Dermis microvascular lymphatic vessel endothelial cell (primary cell): ENCODE data around the gene DNAJC9. TPM values are rescaled to one million over a fixed set of nuclear protein-coding genes. Genes with fewer than 3 reads are reported as not detected.
A peak's percentile ranks its signal among the peaks of the same experiment; 100 is the strongest.

Experiments used
- DNase-seq, 2 donors: peaks; one replicate each; pipeline versions ENCODE4 v3.0.0 to v3.0.0-alpha.2; 2010; ENCODE audit warnings: low read depth in 2 of 2
- total RNA-seq: library from RNA; depleted of rRNA; stranded (reverse); fragments of >200 nt; gene quantifications from 2 replicates; pipeline ENCODE4 v1.2.1, GENCODE V29; 2014

Gene DNAJC9
- total RNA-seq, 1 donor from 2014 or later, result 30.8 TPM

DNA sequence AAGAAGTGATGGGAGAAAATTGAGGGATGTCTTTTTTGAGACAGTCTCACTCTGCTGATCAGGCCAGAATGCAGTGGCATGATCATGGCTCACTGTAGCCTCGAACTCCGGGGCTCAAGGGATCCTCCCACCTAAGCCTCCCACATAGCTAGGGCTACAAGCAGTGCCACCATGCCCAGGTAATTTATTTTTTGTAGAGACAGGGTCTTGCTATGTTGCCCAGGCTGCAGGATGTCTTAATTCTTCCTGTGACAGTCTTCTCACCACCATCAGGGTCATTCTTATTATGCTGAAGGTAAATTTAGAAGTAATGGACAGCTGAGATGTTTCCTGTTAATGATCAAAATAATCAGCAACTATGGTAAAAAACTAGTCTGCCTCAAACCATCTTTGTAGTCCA is 7.1 kb downstream of the DNAJC9 start:
- no peak for DNase-seq

DNA sequence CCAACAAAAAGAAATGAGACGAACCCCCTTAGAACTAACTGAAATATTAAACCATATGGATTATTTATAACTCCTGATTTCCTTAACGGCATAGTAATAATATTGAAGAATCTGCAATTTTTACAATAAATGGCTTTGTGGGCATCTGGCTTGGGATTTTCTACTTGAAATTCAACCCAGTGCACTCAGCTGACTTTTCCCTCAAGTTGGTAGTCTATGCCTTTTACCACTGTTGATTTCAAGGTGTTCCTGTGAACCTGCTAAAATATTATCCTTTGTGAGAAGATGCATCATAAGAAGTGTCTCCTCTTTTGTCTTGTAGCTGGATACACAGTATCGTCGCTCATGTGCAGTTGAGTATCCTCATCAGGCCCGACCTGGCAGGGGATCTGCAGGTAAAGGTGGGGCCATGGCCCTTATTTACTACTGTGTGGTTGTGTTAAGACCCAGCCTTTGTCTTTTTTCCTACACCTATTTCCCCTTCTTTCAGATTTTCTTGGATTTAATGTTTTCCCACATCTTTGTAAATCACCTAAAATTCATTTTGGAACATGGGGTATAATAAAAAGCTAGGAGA is 8.0 kb downstream of the DNAJC9 start:
- DNase-seq, result no peak

DNA sequence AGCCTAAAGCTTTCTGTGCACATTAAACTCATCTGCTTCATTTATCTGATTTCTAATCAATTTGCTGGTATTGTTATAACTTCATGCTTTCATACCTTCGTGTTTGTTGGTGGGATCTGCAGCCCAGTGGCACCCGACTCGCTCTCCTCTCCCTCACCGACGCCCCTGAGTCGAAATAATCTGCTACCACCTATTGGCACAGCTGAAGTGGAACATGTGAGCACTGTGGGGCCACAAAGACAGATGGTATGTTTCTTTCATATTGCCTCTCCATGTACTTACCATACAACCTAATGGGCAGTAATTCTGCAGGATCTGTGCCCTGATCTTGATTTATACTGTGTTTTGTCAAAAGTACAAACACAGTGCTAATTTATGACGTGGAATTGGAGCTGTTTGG is 12.4 kb downstream of the DNAJC9 start:
- no peak for DNase-seq

DNA sequence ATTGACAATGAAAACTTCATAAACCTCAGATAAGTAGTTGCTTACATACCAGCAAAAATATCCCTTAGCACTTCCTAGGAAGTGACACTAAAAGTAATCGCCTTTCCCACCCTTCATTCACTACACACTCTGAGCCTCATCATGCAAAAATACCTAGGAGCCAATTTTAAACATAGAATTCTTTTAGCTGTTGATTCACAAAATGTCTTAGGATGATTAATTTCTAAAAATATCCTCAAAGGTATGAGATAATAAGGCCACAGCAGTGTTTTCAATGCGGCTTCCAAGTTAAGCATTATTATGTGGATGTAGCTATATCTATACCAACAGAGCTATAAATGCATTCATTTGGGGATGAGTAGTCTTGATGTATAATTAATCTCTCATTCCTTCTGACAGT is 13.2 kb downstream of the DNAJC9 start:
- no peak for DNase-seq

DNA sequence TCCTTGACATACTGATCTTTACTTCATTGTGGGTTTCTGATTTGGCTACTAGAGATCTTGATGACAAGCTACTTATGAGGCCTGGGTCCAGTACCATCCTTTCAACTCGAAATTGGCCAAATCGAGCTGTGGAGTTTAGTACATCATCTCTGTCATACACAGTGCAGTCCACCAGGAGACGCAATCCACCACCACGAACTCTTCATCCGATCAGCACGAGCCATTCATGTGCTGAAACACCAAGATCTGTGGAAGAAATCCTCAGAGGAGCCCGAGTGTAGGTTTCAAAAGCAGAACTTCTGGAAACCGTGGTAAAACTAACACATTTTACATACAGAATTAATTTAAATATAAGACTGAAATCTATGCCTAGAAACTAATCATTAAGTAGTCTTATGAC is 14.2 kb downstream of the DNAJC9 start:
- DNase-seq, result no peak

DNA sequence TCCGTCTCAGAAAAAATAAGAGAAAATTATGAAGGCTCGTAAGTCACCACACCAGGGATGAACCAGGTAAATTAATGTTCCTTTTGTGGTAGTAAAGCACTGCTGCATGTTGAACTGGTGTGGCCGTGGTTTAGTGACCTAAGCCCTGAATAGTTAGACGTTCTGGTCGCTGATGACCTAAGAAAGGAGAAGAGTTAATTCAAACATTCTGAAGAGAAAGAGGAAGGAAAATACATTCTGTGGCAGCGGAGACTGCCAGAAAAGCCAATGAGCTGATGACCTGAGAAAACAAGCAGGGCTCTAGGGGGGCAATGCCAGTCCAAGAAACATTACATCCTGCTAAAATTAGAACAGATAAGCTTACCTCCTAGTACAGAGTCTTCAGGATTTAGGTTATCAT is 17.5 kb downstream of the DNAJC9 start:
- DNase-seq, result no peak

DNA sequence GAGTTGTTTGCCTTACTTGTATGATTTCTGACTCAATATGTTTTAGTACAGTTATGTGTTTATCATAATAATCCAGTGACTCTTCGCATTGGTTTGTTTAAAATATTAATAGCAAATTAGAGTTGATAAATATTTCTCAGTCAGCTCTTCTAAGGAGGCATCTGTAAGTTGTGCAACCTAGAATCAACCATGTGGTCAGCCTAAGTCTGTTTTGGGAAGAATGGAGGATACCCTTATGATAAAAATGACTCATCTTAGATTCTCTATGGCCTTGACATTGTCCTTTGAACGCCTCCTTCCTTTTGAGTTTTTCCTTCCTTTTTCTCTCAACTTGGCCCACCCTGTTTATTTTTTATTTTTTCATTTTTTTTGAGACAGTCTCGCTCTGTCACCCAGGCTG is 18.8 kb downstream of the DNAJC9 start:
- DNase-seq, result no peak

DNA sequence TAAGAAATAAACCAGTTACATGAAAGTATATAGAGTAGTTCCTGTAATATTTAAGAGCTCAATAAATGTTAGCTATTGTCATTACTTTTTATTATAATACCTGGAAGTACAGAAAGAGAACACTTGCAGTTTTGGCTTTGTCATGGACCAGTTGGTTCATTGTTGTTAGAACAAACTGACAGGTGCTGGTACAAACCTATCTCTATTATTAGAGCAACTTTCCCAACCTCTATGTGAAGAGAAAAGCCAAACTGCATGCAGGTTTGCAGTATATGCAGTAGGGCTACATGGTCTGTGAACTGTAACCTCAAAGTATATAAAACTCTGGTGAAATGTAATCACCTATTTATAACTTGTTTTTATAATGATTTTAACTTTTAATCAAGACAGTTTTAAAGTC is 20.4 kb downstream of the DNAJC9 start:
- DNase-seq, result no peak

DNA sequence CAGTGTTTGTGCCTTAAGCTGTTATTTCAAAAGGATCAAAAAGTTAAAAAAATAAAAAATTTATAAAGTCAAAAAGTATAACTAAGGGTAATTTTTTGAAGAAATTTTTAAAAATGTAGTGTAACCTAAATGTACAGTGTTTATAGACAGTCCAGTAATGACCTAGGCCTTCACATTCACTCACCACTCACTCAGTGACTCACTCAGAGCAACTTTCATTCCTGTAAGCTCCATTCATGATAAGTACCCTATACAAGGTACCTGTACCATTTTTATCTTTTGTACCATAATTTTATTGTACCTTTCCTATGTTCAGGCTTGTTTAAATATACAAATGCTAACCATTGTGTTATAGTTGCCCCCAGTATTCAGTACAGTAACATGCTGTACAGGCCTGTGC is 21.5 kb downstream of the DNAJC9 start:
- DNase-seq, result peak in 1 of 2 donors; percentile 13

DNA sequence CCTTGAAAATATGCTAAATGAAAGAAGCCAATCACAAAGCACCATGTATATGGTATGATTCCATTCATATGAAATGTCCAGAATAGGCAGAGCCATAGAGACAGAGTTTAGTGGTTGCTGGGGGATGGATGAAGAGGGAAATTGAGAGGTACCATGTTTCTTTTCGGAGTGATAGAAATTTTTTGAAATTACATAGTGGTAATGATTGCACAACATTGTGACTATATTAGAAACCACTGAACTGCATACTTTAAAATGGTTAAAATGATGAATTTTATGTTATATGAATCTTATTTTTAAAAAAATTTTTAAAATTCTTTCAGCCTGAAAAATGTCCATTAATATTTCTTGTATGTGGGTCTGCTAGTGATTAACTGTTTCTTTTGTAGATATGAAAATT is 26.1 kb downstream of the DNAJC9 start:
- DNase-seq, result no peak

DNA sequence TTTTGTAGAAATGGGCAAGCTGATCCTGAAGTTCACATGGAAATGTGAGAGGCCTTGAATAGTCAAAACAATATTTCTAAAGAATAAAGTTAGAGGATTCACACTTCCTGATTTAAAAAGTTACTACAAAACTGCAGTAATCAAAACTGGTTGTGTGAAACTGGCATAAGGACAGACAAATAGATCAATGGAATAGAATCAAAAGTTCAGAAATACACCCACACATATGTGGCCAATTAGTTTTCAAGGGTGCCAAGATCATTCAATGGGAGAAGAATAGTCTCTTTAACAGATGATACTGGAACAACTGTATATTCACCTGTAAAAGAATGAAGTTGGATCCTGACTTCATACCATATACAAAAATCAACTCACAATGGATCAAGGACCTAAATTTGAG is 27.7 kb downstream of the DNAJC9 start:
- DNase-seq, result no peak

DNA sequence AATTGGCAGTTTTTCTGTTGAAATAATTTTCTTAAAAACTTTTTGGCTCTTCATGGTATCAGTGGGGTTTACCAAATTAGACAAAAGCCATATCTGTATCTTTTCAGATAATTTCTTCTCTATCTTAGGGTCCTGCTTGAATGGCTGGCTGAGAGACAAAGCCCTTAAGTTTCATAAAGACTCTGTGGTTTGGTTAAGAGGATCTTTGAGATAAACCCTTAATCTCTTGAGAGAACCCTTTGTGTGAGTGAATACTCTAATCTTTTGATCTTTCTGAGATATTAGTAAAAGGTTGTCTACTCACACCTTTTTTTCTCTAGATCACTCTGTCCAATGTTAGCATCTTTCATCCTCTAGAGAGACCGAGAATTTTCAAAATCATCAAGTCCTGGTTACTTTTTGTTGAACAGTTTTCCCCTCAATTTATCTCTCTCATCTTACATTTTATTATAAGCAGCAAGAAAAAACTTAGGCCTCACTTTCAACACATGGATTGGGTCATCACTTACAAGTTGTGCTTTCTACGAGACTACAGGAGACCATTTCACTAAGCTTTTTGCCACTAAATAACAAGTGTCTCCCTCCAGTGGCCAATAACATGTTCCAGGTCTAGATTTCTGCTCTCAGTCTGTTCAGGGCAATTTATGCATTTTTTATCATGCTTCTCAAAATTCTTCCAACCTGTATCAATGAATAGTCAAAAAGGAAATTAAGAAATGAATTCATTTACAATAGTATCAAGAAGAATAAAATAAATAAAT is 28.4 kb downstream of the DNAJC9 start:
- DNase-seq, result peak; percentile 15 to 54

DNA sequence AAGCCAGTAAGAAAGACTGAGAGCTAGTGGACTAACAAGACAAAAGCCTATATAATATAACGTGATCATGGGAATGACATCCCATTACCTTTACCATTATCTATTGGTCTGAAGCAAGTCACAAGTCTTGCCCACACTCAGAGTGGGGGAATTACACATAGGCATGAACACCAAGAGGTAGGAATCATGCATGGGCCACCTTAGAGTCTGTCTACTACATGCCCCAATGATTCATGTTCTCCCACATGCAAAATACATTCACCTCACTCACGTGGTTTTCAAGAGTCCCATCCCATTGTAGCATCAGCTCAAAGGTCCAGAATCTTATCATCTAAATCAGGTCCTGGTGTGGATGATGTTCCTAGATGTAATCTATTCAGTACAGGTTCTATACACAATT is 29.4 kb downstream of the DNAJC9 start:
- no peak for DNase-seq

DNA sequence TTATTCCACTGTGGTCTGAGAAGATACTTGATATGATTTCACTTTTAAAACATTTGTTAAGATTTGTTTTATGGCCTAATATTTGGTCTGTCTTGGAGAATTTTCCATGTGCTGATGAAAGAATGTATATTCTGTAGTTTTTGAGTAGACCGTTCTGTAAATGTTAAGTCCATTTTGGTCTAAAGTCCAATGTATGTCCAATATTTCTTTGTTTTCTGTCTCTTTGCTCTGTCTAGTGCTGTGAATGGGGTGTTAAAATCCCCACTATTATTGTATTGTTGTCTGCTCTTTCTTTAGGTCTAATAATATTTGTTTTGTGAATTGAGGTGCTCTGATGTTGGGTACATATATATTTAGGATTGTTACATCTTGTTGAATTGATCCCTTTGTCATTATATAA is 31.3 kb downstream of the DNAJC9 start:
- no peak for DNase-seq

DNA sequence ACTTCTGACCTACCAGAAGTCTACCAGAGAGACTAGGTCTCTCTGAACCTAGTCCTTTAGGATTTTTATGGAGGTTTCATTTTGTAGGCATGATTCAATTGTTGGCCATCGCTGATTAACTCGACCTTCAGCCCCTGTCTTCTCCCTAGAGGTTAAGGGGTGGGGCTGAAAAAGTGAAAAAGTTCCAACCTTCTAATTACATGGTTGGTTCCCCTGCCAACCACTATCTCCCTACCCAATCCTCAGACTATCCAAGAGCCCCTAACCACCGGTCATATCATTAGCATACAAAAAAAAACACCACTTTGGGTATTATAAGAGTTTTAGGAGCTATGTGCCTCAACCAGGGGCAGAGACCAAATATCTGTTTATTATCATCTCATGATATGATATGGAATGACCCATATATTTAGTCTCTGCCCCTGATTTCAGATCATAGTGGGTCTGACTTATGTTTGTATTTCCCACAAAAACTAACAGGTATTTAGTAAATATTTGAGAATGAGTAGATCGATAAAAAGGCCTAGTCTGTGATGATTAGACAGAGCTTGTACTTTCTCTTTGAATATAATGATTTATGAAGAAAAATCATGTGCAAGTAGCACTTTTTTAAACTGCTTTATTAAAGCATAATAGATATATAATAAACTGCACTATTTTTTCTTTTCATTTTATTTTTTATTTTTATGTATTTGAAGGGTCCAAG is 35.8 kb downstream of the DNAJC9 start:
- no peak for DNase-seq

DNA sequence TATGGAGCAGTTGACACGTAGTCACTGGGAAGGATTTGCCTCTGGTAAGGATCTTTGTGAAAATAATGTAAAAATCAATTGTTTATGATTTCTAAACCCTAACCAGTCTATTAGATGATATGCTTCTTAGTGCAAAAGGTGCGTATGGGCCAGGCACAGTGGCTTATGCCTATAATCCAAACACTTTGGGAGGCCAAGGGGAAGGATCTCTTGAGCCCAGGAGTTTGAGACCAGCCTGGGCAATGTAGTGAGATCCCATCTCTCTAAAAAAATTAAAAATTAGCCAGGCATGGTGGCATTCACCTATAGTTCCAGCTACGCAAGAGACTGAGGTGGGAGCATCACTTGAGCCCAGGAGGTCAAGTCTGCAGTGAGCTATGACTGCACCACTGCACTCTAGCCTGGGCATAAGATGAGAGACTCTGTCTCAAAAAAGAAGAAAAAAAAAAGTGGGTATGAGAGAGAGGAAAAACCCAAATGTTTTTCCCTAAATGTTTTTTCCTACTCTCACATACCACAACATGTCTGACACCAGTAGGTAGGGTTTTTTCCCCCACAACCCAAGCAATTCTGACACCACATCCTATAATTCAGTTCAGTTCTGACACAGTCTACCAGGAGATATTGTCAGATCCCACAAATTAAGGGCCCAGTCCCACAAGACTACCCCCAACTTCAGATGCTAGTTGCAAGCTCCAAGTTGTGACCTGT is 36.5 kb downstream of the DNAJC9 start:
- no peak for DNase-seq

DNA sequence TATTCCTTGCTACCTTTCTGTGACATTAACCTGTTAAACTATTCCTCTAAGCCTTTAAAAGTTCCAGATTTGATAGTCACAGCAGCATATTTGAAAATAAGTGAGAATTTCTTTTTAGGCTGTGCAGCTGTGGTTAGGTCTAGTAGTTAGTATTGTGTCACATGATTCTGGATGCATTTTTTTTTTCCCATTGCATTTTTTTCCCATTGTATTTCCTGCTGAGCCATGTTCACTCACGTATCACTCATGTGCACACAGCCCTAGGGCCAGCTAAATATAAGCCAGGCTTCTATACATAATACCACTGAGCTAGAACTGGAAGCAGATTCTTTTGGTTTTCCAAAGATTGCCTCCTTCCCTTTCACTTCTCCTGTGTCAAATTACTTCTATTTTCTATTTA is 37.4 kb downstream of the DNAJC9 start:
- peak; percentile 57 to 70 for DNase-seq

DNA sequence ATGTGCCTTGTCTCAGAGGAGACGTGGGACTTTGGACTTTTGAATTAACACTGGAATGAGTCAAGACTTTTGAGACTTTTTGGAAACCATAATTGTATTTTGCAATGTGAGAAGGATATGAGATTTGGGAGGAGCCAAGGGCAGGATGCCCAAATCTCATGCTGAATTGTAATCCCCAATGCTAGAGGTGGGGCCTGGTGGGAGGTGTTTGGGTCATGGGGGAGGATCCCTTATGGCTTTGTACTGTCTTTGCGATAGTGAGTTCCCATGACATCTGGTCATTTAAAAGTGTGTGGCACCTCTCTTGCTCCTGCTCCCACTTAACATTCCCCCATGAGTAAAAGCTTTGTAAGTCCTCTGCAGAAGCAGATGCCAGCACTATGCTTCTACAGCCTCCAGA is 39.2 kb downstream of the DNAJC9 start:
- DNase-seq, result no peak

DNA sequence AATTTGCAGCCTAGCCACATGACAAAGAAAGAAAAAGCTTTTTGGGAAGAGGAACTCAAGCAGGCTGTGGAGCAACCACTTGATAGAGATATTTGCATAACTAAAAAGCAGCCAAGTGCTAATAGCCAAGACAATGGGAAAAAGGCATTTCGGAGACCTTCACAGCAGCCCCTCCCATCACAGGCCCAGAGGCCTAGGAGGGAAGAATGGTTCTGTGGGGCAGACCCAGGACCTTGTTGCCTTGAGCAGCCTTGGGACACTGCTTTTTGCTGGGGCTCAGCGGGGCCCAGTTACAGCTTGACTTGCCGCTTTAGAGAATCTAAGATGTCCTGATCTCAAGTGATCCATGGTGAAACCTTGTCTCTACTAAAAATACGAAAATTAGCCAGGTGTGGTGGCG is 40.7 kb downstream of the DNAJC9 start:
- DNase-seq, result no peak

DNA sequence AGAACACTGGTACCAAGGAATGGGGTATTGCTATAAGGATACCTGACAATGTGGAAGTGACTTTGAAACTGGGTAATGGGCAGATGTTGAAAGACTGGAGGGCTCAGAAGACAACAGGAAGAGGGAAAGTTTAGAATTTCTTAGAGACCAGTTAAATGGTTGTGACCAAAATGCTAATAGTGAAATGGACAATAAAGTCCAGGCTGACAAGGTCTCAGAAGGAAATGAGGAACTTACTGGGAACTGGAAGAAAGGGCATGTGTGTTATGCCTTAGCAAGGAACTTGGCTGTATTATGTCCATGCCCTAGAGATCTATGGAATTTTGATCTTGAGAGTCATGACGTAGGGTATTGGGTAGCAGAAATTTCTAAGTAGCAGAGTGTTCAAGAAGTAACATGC is 41.2 kb downstream of the DNAJC9 start:
- no peak for DNase-seq

DNA sequence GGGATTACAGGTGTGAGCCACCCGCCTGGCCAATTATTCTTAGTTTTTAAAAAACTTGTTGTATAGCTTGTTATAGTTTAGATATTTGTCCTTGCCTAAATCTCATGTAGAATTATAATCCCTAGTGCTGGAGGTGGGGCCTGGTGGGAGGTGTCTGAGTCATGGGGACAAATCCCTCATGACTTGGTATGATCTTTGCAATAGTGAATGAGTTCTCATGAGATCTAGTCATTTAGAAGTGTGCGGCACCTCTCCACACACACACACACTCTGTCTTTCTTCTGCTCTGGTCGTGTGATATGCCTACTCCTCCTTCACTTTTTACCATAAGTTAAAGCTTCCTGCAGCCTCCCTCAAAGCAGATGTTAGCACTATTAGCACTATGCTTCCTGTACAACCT is 42.0 kb downstream of the DNAJC9 start:
- DNase-seq, result no peak
